HCT116 (cell line): ENCODE measurements around the gene FAM20C. TPM values are rescaled to one million over a fixed set of nuclear protein-coding genes. Genes with fewer than 3 reads are reported as not detected.

Experiments
- ATAC-seq: fragments of 200-7000 bp; cut with Tn5 transposase; 2 replicates; pipeline ENCODE4 v1.9.1; 2020; ENCODE audit warnings: mild to moderate bottlenecking, moderate library complexity
- BruUV-seq: library from RNA; stranded (reverse); fragments of 400-500 nt; replicated peaks from 2 replicates; lab custom pipeline; 2021; lab: Mats Ljungman, UMichigan
- CTCF ChIA-PET: fragments of 300-600 bp; sonication (Branson Sonifier 250); formaldehyde crosslinking; loops from one replicate; lab custom pipeline; 2021; ENCODE audit warnings: antibody characterized with exemption; lab: Charles Lee
- POLR2A ChIA-PET: fragments of 300-600, 350-600 bp; sonication (Branson Sonifier 250); formaldehyde crosslinking; loops from one replicate; lab custom pipeline; 2021; ENCODE audit warnings: antibody characterized with exemption; lab: Charles Lee
- RAD21 ChIA-PET, 2 experiments: fragments of 300-600 bp; sonication (Branson Sonifier 250); formaldehyde crosslinking; loops; one replicate each; lab custom pipeline; 2023; ENCODE audit warnings: low total read pairs in 2 of 2; ENCODE audit not compliant: uncharacterized antibody in 2 of 2, unreplicated experiment in 2 of 2, low non-redundant PET in 1 of 2; lab: Charles Lee
- DNase-seq: peaks from one replicate; pipeline ENCODE4 v3.0.0-alpha.2; 2010; ENCODE audit warnings: low read depth, low spot score
- H2AFZ ChIP-seq: fragments of 200-600 bp; shearing (Covaris generic), sonication (generic); 2 replicates; pipeline ENCODE4 v1.6.1; 2017; ENCODE audit warnings: low read depth, mixed run types, mixed read lengths, antibody characterized with exemption, low read length; ENCODE audit not compliant: poor library complexity, severe bottlenecking
- H3K27ac ChIP-seq: 2 replicates; pipeline ENCODE4 v1.5.1; 2012; ENCODE audit warnings: low read depth, low read length
- H3K27me3 ChIP-seq: fragments of 200-600 bp; sonication (generic); 2 replicates; pipeline ENCODE4 v1.6.1; 2016; ENCODE audit warnings: mixed run types, low read length, mixed read lengths; ENCODE audit not compliant: insufficient read depth
- H3K36me3 ChIP-seq, 2 experiments: fragments of 200-500 bp in 1 of 2; fragments of 200-600 bp in 1 of 2; sonication (Bioruptor generic) in 1 of 2; sonication (generic) in 1 of 2; 2 replicates each; pipeline versions ENCODE4 v1.5.1 to v1.6.1; 2014 to 2016; ENCODE audit warnings: low read length in 2 of 2, inconsistent platforms in 1 of 2, mixed read lengths in 1 of 2, mixed run types in 1 of 2; ENCODE audit not compliant: insufficient read depth in 2 of 2, control insufficient read depth in 1 of 2
- H3K4me1 ChIP-seq, 2 experiments: fragments of 200-600 bp in 1 of 2; sonication (generic) in 1 of 2; 2 replicates each; pipeline versions ENCODE4 v1.5.1 to v1.6.1; 2012 to 2017; ENCODE audit warnings: low read length in 2 of 2, inconsistent platforms in 1 of 2, mild to moderate bottlenecking in 1 of 2, mixed read lengths in 1 of 2, mixed run types in 1 of 2, moderate library complexity in 1 of 2; ENCODE audit not compliant: insufficient read depth in 2 of 2, control insufficient read depth in 1 of 2
- H3K4me2 ChIP-seq: fragments of 200-600 bp; sonication (generic); 2 replicates; pipeline ENCODE4 v1.6.1; 2017; ENCODE audit warnings: mixed run types, low read length, mixed read lengths
- H3K4me3 ChIP-seq, 2 experiments: fragments of 200-600 bp in 1 of 2; sonication (generic) in 1 of 2; replicated peaks in 1 of 2; 2 replicates each; pipeline ENCODE4 v1.5.1; 2011 to 2016; ENCODE audit warnings: low read length in 2 of 2, control low read depth in 1 of 2, low read depth in 1 of 2, mild to moderate bottlenecking in 1 of 2, mixed read lengths in 1 of 2, mixed run types in 1 of 2
- H3K79me2 ChIP-seq: fragments of 200-600 bp; sonication (generic); 2 replicates; pipeline ENCODE4 v1.6.1; 2017; ENCODE audit warnings: mild to moderate bottlenecking, mixed run types, low read length, moderate library complexity, mixed read lengths; ENCODE audit not compliant: insufficient read depth
- H3K9ac ChIP-seq: fragments of 200-600 bp; sonication (generic); 2 replicates; pipeline ENCODE4 v1.6.1; 2016; ENCODE audit warnings: low read length, mixed read lengths
- H3K9me2 ChIP-seq: fragments of 200-600 bp; sonication (generic), shearing (Covaris generic); 2 replicates; pipeline ENCODE4 v1.6.1; 2017; ENCODE audit warnings: mixed run types, mild to moderate bottlenecking, moderate library complexity; ENCODE audit not compliant: insufficient read depth
- H3K9me3 ChIP-seq, 2 experiments: fragments of 200-500 bp in 1 of 2; fragments of 200-600 bp in 1 of 2; sonication (Bioruptor generic) in 1 of 2; sonication (generic) in 1 of 2; 2 replicates each; pipeline ENCODE4 v1.6.1; 2014 to 2017; ENCODE audit warnings: low read length in 2 of 2, mixed read lengths in 2 of 2, inconsistent platforms in 1 of 2, low read depth in 1 of 2, mild to moderate bottlenecking in 1 of 2, mixed run types in 1 of 2, moderate library complexity in 1 of 2; ENCODE audit not compliant: control insufficient read depth in 1 of 2, insufficient read depth in 1 of 2
- H4K20me1 ChIP-seq: fragments of 200-600 bp; sonication (generic), shearing (Covaris generic); 2 replicates; pipeline ENCODE4 v1.6.1; 2017; ENCODE audit warnings: mixed run types, mild to moderate bottlenecking, moderate library complexity; ENCODE audit not compliant: insufficient read depth
- CBX3 ChIP-seq: IDR thresholded peaks from 2 replicates; pipeline ENCODE4 v1.6.1; 2012; ENCODE audit warnings: low read depth
- FOSL1 ChIP-seq: IDR thresholded peaks from 2 replicates; pipeline ENCODE4 v1.6.1; 2012; ENCODE audit warnings: low read depth
- RAD21 ChIP-seq: IDR thresholded peaks from 2 replicates; pipeline ENCODE4 v1.6.1; 2012; ENCODE audit warnings: low read depth, mild to moderate bottlenecking
- intact Hi-C: fragments of 100-400 bp; cut with micrococcal nuclease; formaldehyde crosslinking; loops from 2 replicates; pipeline ENCODE4 v1.10.0; 2022
- total RNA-seq: library from RNA; stranded (reverse); gene quantifications from one replicate; pipeline ENCODE4 v1.2.1, GENCODE V29; 2021; ENCODE audit not compliant: unreplicated experiment
- TF ChIP-seq, protein P1 (sequence below): IDR thresholded peaks from 2 replicates; pipeline ENCODE4 v1.6.1; 2011; ENCODE audit warnings: mild to moderate bottlenecking, low read length, moderate library complexity; ENCODE audit not compliant: insufficient replicate concordance; ENCODE audit errors: extremely low read depth

FAM20C gene
- total RNA-seq, 1 experiment from 2014 or later, result 27.1 TPM

DNA sequence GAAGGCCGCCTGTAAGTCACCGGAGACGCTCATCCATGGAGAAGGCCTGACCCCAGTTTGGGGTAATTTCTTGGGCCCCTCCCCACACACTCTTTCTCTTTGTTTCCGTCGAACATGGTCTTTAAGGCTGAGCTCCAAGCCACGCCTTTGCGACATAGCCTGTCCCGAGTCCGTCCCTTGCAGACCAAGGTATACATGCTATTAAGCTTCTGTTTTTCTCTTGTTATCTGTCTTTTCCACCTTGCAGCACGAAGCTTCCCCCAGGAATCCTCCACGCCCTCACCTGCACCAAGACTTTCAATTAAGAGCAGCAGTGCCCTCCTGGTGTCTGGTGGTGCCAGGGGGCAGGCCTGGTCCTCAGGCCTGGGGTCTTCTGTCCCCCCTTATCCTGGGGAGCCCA is 4.2 kb upstream of the FAM20C start (continued):
- TF ChIP-seq FOSL1 (no peak), CBX3 (no peak)

DNA sequence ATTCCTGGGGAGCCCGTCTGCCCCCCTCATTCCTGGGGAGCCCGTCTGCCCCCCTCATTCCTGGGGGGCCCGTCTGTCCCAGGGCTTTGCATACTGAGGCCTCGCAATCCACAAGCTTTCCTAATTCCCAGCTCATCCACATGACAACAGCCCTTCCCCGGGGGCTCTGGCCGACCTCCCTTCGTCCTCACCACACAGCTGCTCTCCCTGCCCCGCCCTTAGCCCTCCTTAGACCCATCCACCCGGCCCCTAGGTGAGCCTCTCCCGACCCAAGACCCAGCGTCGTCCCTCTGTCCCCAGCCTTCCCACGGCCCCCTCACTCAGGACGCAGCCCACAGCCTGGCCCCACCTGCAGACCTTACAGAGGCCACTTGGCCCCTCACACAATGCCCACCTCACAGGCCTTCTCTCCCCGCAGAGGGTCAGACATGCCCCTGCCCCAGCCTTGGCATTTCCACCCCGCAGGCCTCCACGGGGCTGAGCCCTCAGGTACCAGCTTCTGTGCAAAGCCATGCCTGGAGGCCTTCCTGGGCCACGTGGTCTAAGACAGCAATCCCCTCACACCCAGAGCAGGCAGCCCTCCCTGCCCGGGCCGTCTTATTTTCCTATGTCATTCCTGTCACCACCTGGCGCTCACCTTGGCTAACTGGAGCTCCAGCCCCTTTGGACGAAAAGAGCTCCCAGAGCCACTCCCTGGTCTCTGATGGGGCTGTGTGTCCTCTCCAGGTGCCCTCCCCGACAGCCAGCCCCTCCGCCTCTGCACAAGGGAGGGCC is 3.5 kb upstream of the FAM20C start:
- no TSS peak for BruUV-seq
- Histone ChIP-seq H3K4me2 (no peak overlapping the region), H3K9me2 (no peaks in the 10 kb centered on the region), H3K36me3 (no peaks in the 10 kb centered on the region), H3K9ac (no peak overlapping the region), H3K9me3 (no peaks in the 10 kb centered on the region), H3K79me2 (peaks cover 6% of the 10 kb centered on the region), H3K27me3 (no peaks in the 10 kb centered on the region), H3K27ac (no peak overlapping the region), H2AFZ (no peak overlapping the region), H3K4me1 (peaks cover 8 to 12% of the 10 kb centered on the region in 2 experiments; a peak in 3 of 4 replicates), H3K4me3 (no peak overlapping the region), H4K20me1 (no peaks in the 10 kb centered on the region)
- intact Hi-C loops, result no loop called here
- ChIA-PET CTCF (no interaction called here), RAD21 (no interaction called here), POLR2A (no interaction called here)
- TF ChIP-seq, protein P1, sequence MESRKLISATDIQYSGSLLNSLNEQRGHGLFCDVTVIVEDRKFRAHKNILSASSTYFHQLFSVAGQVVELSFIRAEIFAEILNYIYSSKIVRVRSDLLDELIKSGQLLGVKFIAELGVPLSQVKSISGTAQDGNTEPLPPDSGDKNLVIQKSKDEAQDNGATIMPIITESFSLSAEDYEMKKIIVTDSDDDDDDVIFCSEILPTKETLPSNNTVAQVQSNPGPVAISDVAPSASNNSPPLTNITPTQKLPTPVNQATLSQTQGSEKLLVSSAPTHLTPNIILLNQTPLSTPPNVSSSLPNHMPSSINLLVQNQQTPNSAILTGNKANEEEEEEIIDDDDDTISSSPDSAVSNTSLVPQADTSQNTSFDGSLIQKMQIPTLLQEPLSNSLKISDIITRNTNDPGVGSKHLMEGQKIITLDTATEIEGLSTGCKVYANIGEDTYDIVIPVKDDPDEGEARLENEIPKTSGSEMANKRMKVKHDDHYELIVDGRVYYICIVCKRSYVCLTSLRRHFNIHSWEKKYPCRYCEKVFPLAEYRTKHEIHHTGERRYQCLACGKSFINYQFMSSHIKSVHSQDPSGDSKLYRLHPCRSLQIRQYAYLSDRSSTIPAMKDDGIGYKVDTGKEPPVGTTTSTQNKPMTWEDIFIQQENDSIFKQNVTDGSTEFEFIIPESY, result no peak
- DNase-seq, result no peak
- no peak for ATAC-seq

GRCh38 chr7:189719-190118 is 2.7 kb upstream of the FAM20C start:
- Histone ChIP-seq H4K20me1 (no peaks in the 10 kb centered on the region), H3K27ac (no peak overlapping the region), H3K36me3 (no peaks in the 10 kb centered on the region), H3K4me2 (no peak overlapping the region), H3K27me3 (no peaks in the 10 kb centered on the region), H3K9me3 (no peaks in the 10 kb centered on the region), H3K4me3 (no peak overlapping the region), H3K9me2 (no peaks in the 10 kb centered on the region), H3K9ac (no peak overlapping the region), H2AFZ (no peak overlapping the region), H3K4me1 (peaks cover 10 to 21% of the 10 kb centered on the region in 2 experiments; a peak in 3 of 4 replicates), H3K79me2 (peaks cover 14% of the 10 kb centered on the region)
- no peak for DNase-seq
- CTCF ChIA-PET, result no interaction called here
- intact Hi-C loops, result no loop called here
- TF ChIP-seq FOSL1 (no peak), RAD21 (no peak)
- BruUV-seq, result no TSS peak
- POLR2A ChIA-PET, result no interaction called here
- RAD21 ChIA-PET, result no interaction called here
- ATAC-seq, result no peak
